Panc1 (cell line): ENCODE data around the gene FIGN. TPM values are rescaled to one million over a fixed set of nuclear protein-coding genes. Genes with fewer than 3 reads are reported as not detected.

ENCODE experiments used
- ATAC-seq: fragments of 200-7000 bp; cut with Tn5 transposase; 2 replicates; pipeline ENCODE4 v1.9.1; 2020; ENCODE audit warnings: mild to moderate bottlenecking, moderate library complexity
- BruUV-seq: library from RNA; stranded (reverse); fragments of 400-500 nt; replicated peaks from 2 replicates; lab custom pipeline; 2021; lab: Mats Ljungman, UMichigan
- CTCF ChIA-PET: fragments of 300-600 bp; sonication (Branson Sonifier 250); formaldehyde crosslinking; loops from one replicate; lab custom pipeline; 2022; ENCODE audit warnings: antibody characterized with exemption; lab: Charles Lee
- POLR2A ChIA-PET: fragments of 300-600 bp; sonication (Branson Sonifier 250); formaldehyde crosslinking; loops from one replicate; lab custom pipeline; 2022; ENCODE audit warnings: antibody characterized with exemption; lab: Charles Lee
- DNase-seq: peaks from one replicate; pipeline ENCODE4 v3.0.0-alpha.2; 2010; ENCODE audit warnings: low read depth, low spot score
- H3K27ac ChIP-seq: 2 replicates; pipeline ENCODE4 v1.5.1; 2011; ENCODE audit warnings: mild to moderate bottlenecking, low read length, inconsistent platforms
- H3K27me3 ChIP-seq: fragments of 200-500 bp; sonication (Bioruptor generic); 2 replicates; pipeline ENCODE4 v1.6.0; 2014; ENCODE audit warnings: low read length, inconsistent platforms; ENCODE audit not compliant: control insufficient read depth, insufficient read depth
- H3K36me3 ChIP-seq: fragments of 200-500 bp; sonication (Bioruptor generic); 2 replicates; pipeline ENCODE4 v1.5.1; 2014; ENCODE audit warnings: inconsistent platforms, mild to moderate bottlenecking, low read length, moderate library complexity; ENCODE audit not compliant: control insufficient read depth, insufficient read depth
- H3K4me1 ChIP-seq: 2 replicates; pipeline ENCODE4 v1.5.1; 2011; ENCODE audit warnings: inconsistent platforms, mild to moderate bottlenecking, low read length, moderate library complexity; ENCODE audit not compliant: control insufficient read depth, insufficient read depth
- H3K4me3 ChIP-seq, 2 experiments: 2 replicates each; pipeline ENCODE4 v1.5.1; 2011 to 2012; ENCODE audit warnings: low read depth in 2 of 2, low read length in 2 of 2, mild to moderate bottlenecking in 2 of 2, inconsistent platforms in 1 of 2, moderate library complexity in 1 of 2
- H3K9me3 ChIP-seq: fragments of 200-500 bp; sonication (Bioruptor generic); 2 replicates; pipeline ENCODE4 v1.5.1; 2014; ENCODE audit warnings: low read depth, mild to moderate bottlenecking, inconsistent platforms, low read length, moderate library complexity; ENCODE audit not compliant: control insufficient read depth, insufficient read depth
- POLR2AphosphoS5 ChIP-seq: IDR thresholded peaks from 2 replicates; pipeline ENCODE4 v1.6.1; 2012; ENCODE audit warnings: mild to moderate bottlenecking, low read depth, low read length, moderate library complexity
- SIN3A ChIP-seq: IDR thresholded peaks from 2 replicates; pipeline ENCODE4 v1.6.1; 2012; ENCODE audit warnings: low read depth, mild to moderate bottlenecking, low read length, moderate library complexity, borderline replicate concordance; ENCODE audit not compliant: insufficient read depth
- TCF7L2 ChIP-seq: IDR thresholded peaks from 2 replicates; pipeline ENCODE4 v1.6.1; 2011; ENCODE audit warnings: mild to moderate bottlenecking, low read depth, low read length, inconsistent platforms
- in situ Hi-C: cut with HindIII; loops from 2 replicates; pipeline ENCODE4 v1.10.0; 2016; ENCODE audit warnings: low sequenced_read_pairs, low pct_unique_long_range_greater_than_20kb
- intact Hi-C: fragments of 100-400 bp; cut with micrococcal nuclease; formaldehyde crosslinking; loops from one replicate; pipeline ENCODE4 v1.10.0; 2022; ENCODE audit not compliant: unreplicated experiment
- total RNA-seq: library from RNA; stranded (reverse); gene quantifications from one replicate; pipeline ENCODE4 v1.2.1, GENCODE V29; 2021; ENCODE audit not compliant: unreplicated experiment
- TF ChIP-seq, protein P1 (sequence below): fragments of 450-650 bp; IDR thresholded peaks from 2 replicates; pipeline ENCODE4 v1.5.1; 2017; ENCODE audit warnings: mild to moderate bottlenecking
- TF ChIP-seq, protein P2 (sequence below), 2 experiments: IDR thresholded peaks; 2 replicates each; pipeline ENCODE4 v1.6.1; 2011 to 2012; ENCODE audit warnings: low read depth in 2 of 2, control low read depth in 1 of 2, low read length in 1 of 2, mild to moderate bottlenecking in 1 of 2, moderate library complexity in 1 of 2; ENCODE audit not compliant: insufficient read depth in 1 of 2

Gene FIGN
- total RNA-seq, 1 experiment from 2014 or later = 19.5 TPM

GRCh38 chr2:163556511-163556910 is 179.3 kb downstream of the FIGN start:
- no TSS peak for BruUV-seq
- ATAC-seq = no peak
- no peak overlapping the region for H3K27ac ChIP-seq

DNA sequence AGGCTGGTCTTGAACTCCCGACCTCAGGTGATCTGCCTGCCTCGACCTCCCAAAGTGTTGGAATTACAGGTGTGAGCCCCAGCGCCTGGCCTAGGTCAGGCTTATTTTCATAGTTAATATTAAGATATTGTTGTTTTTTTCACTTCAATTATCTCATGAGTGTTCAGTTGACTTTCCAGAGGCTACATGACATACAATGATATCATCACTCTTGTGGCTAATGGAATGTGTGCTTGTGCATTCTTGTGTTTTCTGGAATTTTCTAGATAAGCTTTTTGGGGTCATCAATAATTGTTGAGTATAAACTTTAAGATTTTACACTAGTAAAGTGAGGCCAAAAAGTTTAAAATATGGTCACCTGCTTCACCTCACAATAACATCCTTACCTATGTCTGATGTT is 180.9 kb downstream of the FIGN start:
- no peak for ATAC-seq
- no peak for DNase-seq
- CTCF ChIA-PET = no interaction called here
- Histone ChIP-seq H3K27me3 (no peaks in the 10 kb centered on the region), H3K9me3 (no peaks in the 10 kb centered on the region), H3K4me1 (no peaks in the 10 kb centered on the region), H3K27ac (no peak overlapping the region; the same call in 1 of the 2 replicates), H3K4me3 (no peak overlapping the region), H3K36me3 (no peaks in the 10 kb centered on the region)
- POLR2A ChIA-PET = no interaction called here
- BruUV-seq = no TSS peak
- TF ChIP-seq, protein P1, sequence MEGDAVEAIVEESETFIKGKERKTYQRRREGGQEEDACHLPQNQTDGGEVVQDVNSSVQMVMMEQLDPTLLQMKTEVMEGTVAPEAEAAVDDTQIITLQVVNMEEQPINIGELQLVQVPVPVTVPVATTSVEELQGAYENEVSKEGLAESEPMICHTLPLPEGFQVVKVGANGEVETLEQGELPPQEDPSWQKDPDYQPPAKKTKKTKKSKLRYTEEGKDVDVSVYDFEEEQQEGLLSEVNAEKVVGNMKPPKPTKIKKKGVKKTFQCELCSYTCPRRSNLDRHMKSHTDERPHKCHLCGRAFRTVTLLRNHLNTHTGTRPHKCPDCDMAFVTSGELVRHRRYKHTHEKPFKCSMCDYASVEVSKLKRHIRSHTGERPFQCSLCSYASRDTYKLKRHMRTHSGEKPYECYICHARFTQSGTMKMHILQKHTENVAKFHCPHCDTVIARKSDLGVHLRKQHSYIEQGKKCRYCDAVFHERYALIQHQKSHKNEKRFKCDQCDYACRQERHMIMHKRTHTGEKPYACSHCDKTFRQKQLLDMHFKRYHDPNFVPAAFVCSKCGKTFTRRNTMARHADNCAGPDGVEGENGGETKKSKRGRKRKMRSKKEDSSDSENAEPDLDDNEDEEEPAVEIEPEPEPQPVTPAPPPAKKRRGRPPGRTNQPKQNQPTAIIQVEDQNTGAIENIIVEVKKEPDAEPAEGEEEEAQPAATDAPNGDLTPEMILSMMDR = no peak
- TF ChIP-seq TCF7L2 = no peak
- TF ChIP-seq SIN3A = no peak
- TF ChIP-seq POLR2AphosphoS5 = no peak
- TF ChIP-seq, protein P2, sequence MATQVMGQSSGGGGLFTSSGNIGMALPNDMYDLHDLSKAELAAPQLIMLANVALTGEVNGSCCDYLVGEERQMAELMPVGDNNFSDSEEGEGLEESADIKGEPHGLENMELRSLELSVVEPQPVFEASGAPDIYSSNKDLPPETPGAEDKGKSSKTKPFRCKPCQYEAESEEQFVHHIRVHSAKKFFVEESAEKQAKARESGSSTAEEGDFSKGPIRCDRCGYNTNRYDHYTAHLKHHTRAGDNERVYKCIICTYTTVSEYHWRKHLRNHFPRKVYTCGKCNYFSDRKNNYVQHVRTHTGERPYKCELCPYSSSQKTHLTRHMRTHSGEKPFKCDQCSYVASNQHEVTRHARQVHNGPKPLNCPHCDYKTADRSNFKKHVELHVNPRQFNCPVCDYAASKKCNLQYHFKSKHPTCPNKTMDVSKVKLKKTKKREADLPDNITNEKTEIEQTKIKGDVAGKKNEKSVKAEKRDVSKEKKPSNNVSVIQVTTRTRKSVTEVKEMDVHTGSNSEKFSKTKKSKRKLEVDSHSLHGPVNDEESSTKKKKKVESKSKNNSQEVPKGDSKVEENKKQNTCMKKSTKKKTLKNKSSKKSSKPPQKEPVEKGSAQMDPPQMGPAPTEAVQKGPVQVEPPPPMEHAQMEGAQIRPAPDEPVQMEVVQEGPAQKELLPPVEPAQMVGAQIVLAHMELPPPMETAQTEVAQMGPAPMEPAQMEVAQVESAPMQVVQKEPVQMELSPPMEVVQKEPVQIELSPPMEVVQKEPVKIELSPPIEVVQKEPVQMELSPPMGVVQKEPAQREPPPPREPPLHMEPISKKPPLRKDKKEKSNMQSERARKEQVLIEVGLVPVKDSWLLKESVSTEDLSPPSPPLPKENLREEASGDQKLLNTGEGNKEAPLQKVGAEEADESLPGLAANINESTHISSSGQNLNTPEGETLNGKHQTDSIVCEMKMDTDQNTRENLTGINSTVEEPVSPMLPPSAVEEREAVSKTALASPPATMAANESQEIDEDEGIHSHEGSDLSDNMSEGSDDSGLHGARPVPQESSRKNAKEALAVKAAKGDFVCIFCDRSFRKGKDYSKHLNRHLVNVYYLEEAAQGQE (IDR thresholded peaks at IDR 0.05; ENCODE audit: insufficient read depth in 1 of 2, low read depth in 2 of 2, low read length in 1 of 2) = no peak
- intact Hi-C loops (no loop called here), in situ Hi-C loops (no loop called here)

More at GRCh38 chr2:163556511-163556910, 179.3 kb downstream of the FIGN start:
- ChIA-PET CTCF (no interaction called here), POLR2A (no interaction called here)
- intact Hi-C loops = no loop called here
- H3K4me3 ChIP-seq = no peak overlapping the region
- DNase-seq = no peak
- no peaks in the 10 kb centered on the region for H3K27me3 ChIP-seq
- in situ Hi-C loops = no loop called here
- H3K4me1 ChIP-seq = no peaks in the 10 kb centered on the region
- H3K9me3 ChIP-seq = no peaks in the 10 kb centered on the region
- TF ChIP-seq TCF7L2 (no peak), SIN3A (no peak), POLR2AphosphoS5 (no peak)
- TF ChIP-seq, protein P1 = no peak
- TF ChIP-seq, protein P2 (IDR thresholded peaks at IDR 0.05; ENCODE audit: insufficient read depth in 1 of 2, low read depth in 2 of 2, low read length in 1 of 2) = no peak
- no peaks in the 10 kb centered on the region for H3K36me3 ChIP-seq
